ENCODE results near the gene NEMP2.
A peak's percentile ranks its signal among the peaks of the same experiment; 100 is the strongest.

The NEMP2 gene

GRCh38 chr2:190532581-190532980 is 1.9 kb downstream of the NEMP2 start:
- H3K4me3 ChIP-seq (ENCODE audit: control insufficient read depth in 1 of 7, extremely low read depth in 1 of 7, insufficient read depth in 4 of 7, low read depth in 2 of 7, low read length in 6 of 7), result peak overlapping the region in 4 of 7 experiments; percentile 37 to 81 (median 64)
- peaks cover 0 to 8% (median 1%) of the 10 kb centered on the region in 4 experiments for H3K36me3 ChIP-seq (ENCODE audit: control insufficient read depth in 4 of 4, insufficient read depth in 4 of 4, low read length in 3 of 4)
- peak overlapping the region in 1 of 2 experiments; percentile 59 for H3K27ac ChIP-seq (ENCODE audit: insufficient read depth in 1 of 2, low read depth in 1 of 2, low read length in 2 of 2, poor library complexity in 1 of 2, severe bottlenecking in 2 of 2)
- peaks cover 0 to 4% (median 3%) of the 10 kb centered on the region in 5 experiments for H3K9me3 ChIP-seq (ENCODE audit: control extremely low read depth in 1 of 5, control insufficient read depth in 4 of 5, insufficient read depth in 2 of 5, low read depth in 1 of 5, low read length in 4 of 5)
- no peaks in the 10 kb centered on the region for H3K27me3 ChIP-seq (replicated peaks in 2 of 5; ENCODE audit: control insufficient read depth in 4 of 5, insufficient read depth in 5 of 5, low read length in 4 of 5)
- H3K4me1 ChIP-seq (ENCODE audit: control extremely low read depth in 1 of 4, control insufficient read depth in 4 of 4, insufficient read depth in 4 of 4, low read length in 3 of 4), result peaks cover 37 to 75% (median 66%) of the 10 kb centered on the region in 4 experiments
- ChIA-PET CTCF (interaction anchor here (0.8 to 2.0 kb wide), 5 partner anchors 13 to 147 kb away, joined by 3 to 6 read pairs (median 4); no protein-coding TSS in a partner anchor), POLR2A (interaction anchor here (2.7 kb wide), 1 partner anchor 115 kb away, joined by 9 read pairs; no protein-coding TSS in a partner anchor)
- DNase-seq, result peak in 2 of 3 donors; percentile 83 to 90
- 7% methylated on average over 3 of the region's 4 CpGs for WGBS (ENCODE audit: insufficient coverage)

GRCh38 chr2:190530248-190530900 is 4.1 kb downstream of the NEMP2 start:
- no peak overlapping the region for H3K4me3 ChIP-seq (ENCODE audit: control insufficient read depth in 1 of 7, extremely low read depth in 1 of 7, insufficient read depth in 4 of 7, low read depth in 2 of 7, low read length in 6 of 7)
- ChIA-PET CTCF (interaction anchor here (1.0 to 2.7 kb wide), 5 partner anchors 10 to 151 kb away, joined by 3 to 8 read pairs (median 4); no protein-coding TSS in a partner anchor), POLR2A (no interaction called here)
- no peaks in the 10 kb centered on the region for H3K9me3 ChIP-seq (ENCODE audit: control extremely low read depth in 1 of 5, control insufficient read depth in 4 of 5, insufficient read depth in 2 of 5, low read depth in 1 of 5, low read length in 4 of 5)
- DNase-seq, result peak in 2 of 3 donors; percentile 38 to 52
- no peak overlapping the region for H3K27ac ChIP-seq (ENCODE audit: insufficient read depth in 1 of 2, low read depth in 1 of 2, low read length in 2 of 2, poor library complexity in 1 of 2, severe bottlenecking in 2 of 2)
- H3K27me3 ChIP-seq (replicated peaks in 2 of 5; ENCODE audit: control insufficient read depth in 4 of 5, insufficient read depth in 5 of 5, low read length in 4 of 5), result no peaks in the 10 kb centered on the region
- 50% methylated on average over 4 of the region's 6 CpGs for WGBS (ENCODE audit: insufficient coverage)
- H3K36me3 ChIP-seq (ENCODE audit: control insufficient read depth in 4 of 4, insufficient read depth in 4 of 4, low read length in 3 of 4), result no peaks in the 10 kb centered on the region
- H3K4me1 ChIP-seq (ENCODE audit: control extremely low read depth in 1 of 4, control insufficient read depth in 4 of 4, insufficient read depth in 4 of 4, low read length in 3 of 4), result peaks cover 38 to 79% (median 57%) of the 10 kb centered on the region in 4 experiments

- Histone ChIP-seq H3K4me3 (ENCODE audit: control insufficient read depth in 1 of 7, extremely low read depth in 1 of 7, insufficient read depth in 4 of 7, low read depth in 2 of 7, low read length in 6 of 7) (no peak overlapping the region), H3K9me3 (ENCODE audit: control extremely low read depth in 1 of 5, control insufficient read depth in 4 of 5, insufficient read depth in 2 of 5, low read depth in 1 of 5, low read length in 4 of 5) (no peaks in the 10 kb centered on the region), H3K4me1 (ENCODE audit: control extremely low read depth in 1 of 4, control insufficient read depth in 4 of 4, insufficient read depth in 4 of 4, low read length in 3 of 4) (peaks cover 34 to 77% (median 55%) of the 10 kb centered on the region in 4 experiments), H3K36me3 (ENCODE audit: control insufficient read depth in 4 of 4, insufficient read depth in 4 of 4, low read length in 3 of 4) (peaks cover 0 to 4% (median 0%) of the 10 kb centered on the region in 4 experiments), H3K27me3 (replicated peaks in 2 of 5; ENCODE audit: control insufficient read depth in 4 of 5, insufficient read depth in 5 of 5, low read length in 4 of 5) (no peaks in the 10 kb centered on the region), H3K27ac (ENCODE audit: insufficient read depth in 1 of 2, low read depth in 1 of 2, low read length in 2 of 2, poor library complexity in 1 of 2, severe bottlenecking in 2 of 2) (no peak overlapping the region)
- POLR2A ChIA-PET, result interaction anchor here (0.6 kb wide), 1 partner anchor 854 kb away, joined by 4 read pairs; no protein-coding TSS in a partner anchor
- peak in 2 of 3 donors; percentile 45 to 53 for DNase-seq
- WGBS (ENCODE audit: insufficient coverage), result 51% methylated on average over 3 of the region's 3 CpGs
- CTCF ChIA-PET, result interaction anchor here (0.8 to 2.7 kb wide), 7 partner anchors 9 to 152 kb away, joined by 3 to 8 read pairs (median 3); no protein-coding TSS in a partner anchor
Measured at GRCh38 chr2:190529486-190530247, 4.9 kb downstream of the NEMP2 start.

GRCh38 chr2:190528521-190529001 is 6.0 kb downstream of the NEMP2 start:
- H3K4me3 ChIP-seq (ENCODE audit: control insufficient read depth in 1 of 7, extremely low read depth in 1 of 7, insufficient read depth in 4 of 7, low read depth in 2 of 7, low read length in 6 of 7), result no peak overlapping the region
- CTCF ChIA-PET, result interaction anchor here (1.0 to 2.7 kb wide), 2 partner anchors 11 to 15 kb away, joined by 3 to 8 read pairs; no protein-coding TSS in a partner anchor
- H3K27me3 ChIP-seq (replicated peaks in 2 of 5; ENCODE audit: control insufficient read depth in 4 of 5, insufficient read depth in 5 of 5, low read length in 4 of 5), result no peaks in the 10 kb centered on the region

GRCh38 chr2:190527918-190528317 is 6.6 kb downstream of the NEMP2 start:
- peaks cover 0 to 8% (median 3%) of the 10 kb centered on the region in 4 experiments for H3K36me3 ChIP-seq (ENCODE audit: control insufficient read depth in 4 of 4, insufficient read depth in 4 of 4, low read length in 3 of 4)
- H3K9me3 ChIP-seq (ENCODE audit: control extremely low read depth in 1 of 5, control insufficient read depth in 4 of 5, insufficient read depth in 2 of 5, low read depth in 1 of 5, low read length in 4 of 5), result no peaks in the 10 kb centered on the region
- no peak overlapping the region for H3K4me3 ChIP-seq (ENCODE audit: control insufficient read depth in 1 of 7, extremely low read depth in 1 of 7, insufficient read depth in 4 of 7, low read depth in 2 of 7, low read length in 6 of 7)
- ChIA-PET CTCF (no interaction called here), POLR2A (no interaction called here)
- H3K27me3 ChIP-seq (replicated peaks in 2 of 5; ENCODE audit: control insufficient read depth in 4 of 5, insufficient read depth in 5 of 5, low read length in 4 of 5), result no peaks in the 10 kb centered on the region
- no peak for DNase-seq
- H3K4me1 ChIP-seq (ENCODE audit: control extremely low read depth in 1 of 4, control insufficient read depth in 4 of 4, insufficient read depth in 4 of 4, low read length in 3 of 4), result peaks cover 23 to 67% (median 42%) of the 10 kb centered on the region in 4 experiments
- no peak overlapping the region for H3K27ac ChIP-seq (ENCODE audit: insufficient read depth in 1 of 2, low read depth in 1 of 2, low read length in 2 of 2, poor library complexity in 1 of 2, severe bottlenecking in 2 of 2)

More at GRCh38 chr2:190528521-190529001, 6.0 kb downstream of the NEMP2 start:
- 100% methylated on average over 1 of the region's 1 CpG for WGBS (ENCODE audit: insufficient coverage)
- H3K36me3 ChIP-seq (ENCODE audit: control insufficient read depth in 4 of 4, insufficient read depth in 4 of 4, low read length in 3 of 4), result peaks cover 0 to 8% (median 1%) of the 10 kb centered on the region in 4 experiments
- no peak overlapping the region for H3K27ac ChIP-seq (ENCODE audit: insufficient read depth in 1 of 2, low read depth in 1 of 2, low read length in 2 of 2, poor library complexity in 1 of 2, severe bottlenecking in 2 of 2)
- no peaks in the 10 kb centered on the region for H3K9me3 ChIP-seq (ENCODE audit: control extremely low read depth in 1 of 5, control insufficient read depth in 4 of 5, insufficient read depth in 2 of 5, low read depth in 1 of 5, low read length in 4 of 5)
- peak in 2 of 3 donors; percentile 43 to 46 for DNase-seq
- peaks cover 29 to 73% (median 48%) of the 10 kb centered on the region in 4 experiments for H3K4me1 ChIP-seq (ENCODE audit: control extremely low read depth in 1 of 4, control insufficient read depth in 4 of 4, insufficient read depth in 4 of 4, low read length in 3 of 4)
- POLR2A ChIA-PET, result no interaction called here

- Histone ChIP-seq H3K4me3 (ENCODE audit: control insufficient read depth in 1 of 7, extremely low read depth in 1 of 7, insufficient read depth in 4 of 7, low read depth in 2 of 7, low read length in 6 of 7) (no peak overlapping the region), H3K36me3 (ENCODE audit: control insufficient read depth in 4 of 4, insufficient read depth in 4 of 4, low read length in 3 of 4) (peaks cover 0 to 8% (median 3%) of the 10 kb centered on the region in 4 experiments), H3K27ac (ENCODE audit: insufficient read depth in 1 of 2, low read depth in 1 of 2, low read length in 2 of 2, poor library complexity in 1 of 2, severe bottlenecking in 2 of 2) (no peak overlapping the region), H3K4me1 (ENCODE audit: control extremely low read depth in 1 of 4, control insufficient read depth in 4 of 4, insufficient read depth in 4 of 4, low read length in 3 of 4) (peaks cover 18 to 60% (median 35%) of the 10 kb centered on the region in 4 experiments), H3K27me3 (replicated peaks in 2 of 5; ENCODE audit: control insufficient read depth in 4 of 5, insufficient read depth in 5 of 5, low read length in 4 of 5) (no peaks in the 10 kb centered on the region), H3K9me3 (ENCODE audit: control extremely low read depth in 1 of 5, control insufficient read depth in 4 of 5, insufficient read depth in 2 of 5, low read depth in 1 of 5, low read length in 4 of 5) (no peaks in the 10 kb centered on the region)
- WGBS (ENCODE audit: insufficient coverage), result no CpG with 5 or more reads among the region's 4 CpGs
- no peak for DNase-seq
- CTCF ChIA-PET, result no interaction called here
- POLR2A ChIA-PET, result no interaction called here
Measured at GRCh38 chr2:190527214-190527613, 7.3 kb downstream of the NEMP2 start.
